ENCODE measurements around the gene SPAM1. TPM values are rescaled to one million over a fixed set of nuclear protein-coding genes. Genes with fewer than 3 reads are reported as not detected.

SPAM1 gene, protein sequence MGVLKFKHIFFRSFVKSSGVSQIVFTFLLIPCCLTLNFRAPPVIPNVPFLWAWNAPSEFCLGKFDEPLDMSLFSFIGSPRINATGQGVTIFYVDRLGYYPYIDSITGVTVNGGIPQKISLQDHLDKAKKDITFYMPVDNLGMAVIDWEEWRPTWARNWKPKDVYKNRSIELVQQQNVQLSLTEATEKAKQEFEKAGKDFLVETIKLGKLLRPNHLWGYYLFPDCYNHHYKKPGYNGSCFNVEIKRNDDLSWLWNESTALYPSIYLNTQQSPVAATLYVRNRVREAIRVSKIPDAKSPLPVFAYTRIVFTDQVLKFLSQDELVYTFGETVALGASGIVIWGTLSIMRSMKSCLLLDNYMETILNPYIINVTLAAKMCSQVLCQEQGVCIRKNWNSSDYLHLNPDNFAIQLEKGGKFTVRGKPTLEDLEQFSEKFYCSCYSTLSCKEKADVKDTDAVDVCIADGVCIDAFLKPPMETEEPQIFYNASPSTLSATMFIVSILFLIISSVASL
- total RNA-seq (2021) (not detected in 3 replicates), Bru-seq, nascent RNA (percentile 10 among the genes with signal in this experiment)
- long read RNA-seq, experiment 1, partial matches to known transcripts, result 0 of 1 reads
- long read RNA-seq, experiment 1, other reads (novel, unspliced or antisense), result 1 of 1 reads
- long read RNA-seq, experiment 2, result 0 reads
- long read RNA-seq, experiment 3, partial matches to known transcripts, result 0 of 2 reads
- long read RNA-seq, experiment 3, other reads (novel, unspliced or antisense), result 2 of 2 reads

DNA sequence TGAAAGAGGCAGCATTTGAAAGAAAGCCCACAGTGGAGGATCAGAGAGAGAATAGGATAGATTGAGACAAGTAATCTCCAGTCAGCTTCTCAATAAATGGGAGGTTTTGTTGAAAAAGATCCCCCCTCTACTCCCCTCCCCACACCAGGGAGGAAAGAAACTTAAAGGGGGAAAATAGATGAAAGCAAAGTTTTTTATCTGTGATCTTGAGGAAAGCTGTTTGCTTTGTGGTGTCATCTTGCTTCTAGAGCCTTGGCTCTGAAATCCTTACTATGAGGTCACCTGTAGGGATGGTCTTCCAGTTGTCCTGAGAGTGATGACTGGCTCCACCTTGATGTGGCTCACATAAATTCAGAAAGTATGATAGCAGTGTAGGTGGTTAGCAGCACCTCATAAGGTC is at the start of gene SPAM1:
Gene SPAM1, plus strand, starts transcription at position 301 of the 400 bp plus-strand sequence. CDS start 28,330 bp downstream, outside the sequence.
- peaks cover 21% of the 10 kb centered on the region for H3K4me1 Mint-ChIP-seq
- no peak within 1 kb of the TSS for H3K4me3 Mint-ChIP-seq
- DNase-seq (ENCODE audit: low spot score) (no peak), ATAC-seq (no peak)
- TF ChIP-seq ZNF317 (CRISPR knock-in tag; IDR thresholded peaks at IDR 0.05; ENCODE audit: borderline replicate concordance, low read depth) (no peak), KAT7 (CRISPR knock-in tag; IDR thresholded peaks at IDR 0.05; ENCODE audit: borderline replicate concordance) (no peak), ZNF671 (CRISPR knock-in tag; IDR thresholded peaks at IDR 0.05) (no peak), ZNF423 (CRISPR knock-in tag; IDR thresholded peaks at IDR 0.05) (no peak), GRHL2 (CRISPR knock-in tag; IDR thresholded peaks at IDR 0.05; ENCODE audit: insufficient replicate concordance, severe bottlenecking) (no peak)
- TF ChIP-seq, protein P1, sequence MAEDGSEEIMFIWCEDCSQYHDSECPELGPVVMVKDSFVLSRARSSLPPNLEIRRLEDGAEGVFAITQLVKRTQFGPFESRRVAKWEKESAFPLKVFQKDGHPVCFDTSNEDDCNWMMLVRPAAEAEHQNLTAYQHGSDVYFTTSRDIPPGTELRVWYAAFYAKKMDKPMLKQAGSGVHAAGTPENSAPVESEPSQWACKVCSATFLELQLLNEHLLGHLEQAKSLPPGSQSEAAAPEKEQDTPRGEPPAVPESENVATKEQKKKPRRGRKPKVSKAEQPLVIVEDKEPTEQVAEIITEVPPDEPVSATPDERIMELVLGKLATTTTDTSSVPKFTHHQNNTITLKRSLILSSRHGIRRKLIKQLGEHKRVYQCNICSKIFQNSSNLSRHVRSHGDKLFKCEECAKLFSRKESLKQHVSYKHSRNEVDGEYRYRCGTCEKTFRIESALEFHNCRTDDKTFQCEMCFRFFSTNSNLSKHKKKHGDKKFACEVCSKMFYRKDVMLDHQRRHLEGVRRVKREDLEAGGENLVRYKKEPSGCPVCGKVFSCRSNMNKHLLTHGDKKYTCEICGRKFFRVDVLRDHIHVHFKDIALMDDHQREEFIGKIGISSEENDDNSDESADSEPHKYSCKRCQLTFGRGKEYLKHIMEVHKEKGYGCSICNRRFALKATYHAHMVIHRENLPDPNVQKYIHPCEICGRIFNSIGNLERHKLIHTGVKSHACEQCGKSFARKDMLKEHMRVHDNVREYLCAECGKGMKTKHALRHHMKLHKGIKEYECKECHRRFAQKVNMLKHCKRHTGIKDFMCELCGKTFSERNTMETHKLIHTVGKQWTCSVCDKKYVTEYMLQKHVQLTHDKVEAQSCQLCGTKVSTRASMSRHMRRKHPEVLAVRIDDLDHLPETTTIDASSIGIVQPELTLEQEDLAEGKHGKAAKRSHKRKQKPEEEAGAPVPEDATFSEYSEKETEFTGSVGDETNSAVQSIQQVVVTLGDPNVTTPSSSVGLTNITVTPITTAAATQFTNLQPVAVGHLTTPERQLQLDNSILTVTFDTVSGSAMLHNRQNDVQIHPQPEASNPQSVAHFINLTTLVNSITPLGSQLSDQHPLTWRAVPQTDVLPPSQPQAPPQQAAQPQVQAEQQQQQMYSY (CRISPR knock-in tag; IDR thresholded peaks at IDR 0.05), result no peak
- TF ChIP-seq, protein P2, sequence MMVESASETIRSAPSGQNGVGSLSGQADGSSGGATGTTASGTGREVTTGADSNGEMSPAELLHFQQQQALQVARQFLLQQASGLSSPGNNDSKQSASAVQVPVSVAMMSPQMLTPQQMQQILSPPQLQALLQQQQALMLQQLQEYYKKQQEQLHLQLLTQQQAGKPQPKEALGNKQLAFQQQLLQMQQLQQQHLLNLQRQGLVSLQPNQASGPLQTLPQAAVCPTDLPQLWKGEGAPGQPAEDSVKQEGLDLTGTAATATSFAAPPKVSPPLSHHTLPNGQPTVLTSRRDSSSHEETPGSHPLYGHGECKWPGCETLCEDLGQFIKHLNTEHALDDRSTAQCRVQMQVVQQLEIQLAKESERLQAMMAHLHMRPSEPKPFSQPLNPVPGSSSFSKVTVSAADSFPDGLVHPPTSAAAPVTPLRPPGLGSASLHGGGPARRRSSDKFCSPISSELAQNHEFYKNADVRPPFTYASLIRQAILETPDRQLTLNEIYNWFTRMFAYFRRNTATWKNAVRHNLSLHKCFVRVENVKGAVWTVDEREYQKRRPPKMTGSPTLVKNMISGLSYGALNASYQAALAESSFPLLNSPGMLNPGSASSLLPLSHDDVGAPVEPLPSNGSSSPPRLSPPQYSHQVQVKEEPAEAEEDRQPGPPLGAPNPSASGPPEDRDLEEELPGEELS (CRISPR knock-in tag; IDR thresholded peaks at IDR 0.05), result no peak
- no peak within 1 kb of the TSS for H3K27ac Mint-ChIP-seq
- ChIA-PET POLR2A (no interaction called here), CTCF (no interaction called here)
- H3K9me3 Mint-ChIP-seq, result peaks cover 17% of the 10 kb centered on the region
- peaks cover 5% of the 10 kb centered on the region; the same call in 1 of the 2 replicates for H3K36me3 Mint-ChIP-seq
- no peaks in the 10 kb centered on the region for H3K27me3 Mint-ChIP-seq (ENCODE audit: low read depth)

DNA sequence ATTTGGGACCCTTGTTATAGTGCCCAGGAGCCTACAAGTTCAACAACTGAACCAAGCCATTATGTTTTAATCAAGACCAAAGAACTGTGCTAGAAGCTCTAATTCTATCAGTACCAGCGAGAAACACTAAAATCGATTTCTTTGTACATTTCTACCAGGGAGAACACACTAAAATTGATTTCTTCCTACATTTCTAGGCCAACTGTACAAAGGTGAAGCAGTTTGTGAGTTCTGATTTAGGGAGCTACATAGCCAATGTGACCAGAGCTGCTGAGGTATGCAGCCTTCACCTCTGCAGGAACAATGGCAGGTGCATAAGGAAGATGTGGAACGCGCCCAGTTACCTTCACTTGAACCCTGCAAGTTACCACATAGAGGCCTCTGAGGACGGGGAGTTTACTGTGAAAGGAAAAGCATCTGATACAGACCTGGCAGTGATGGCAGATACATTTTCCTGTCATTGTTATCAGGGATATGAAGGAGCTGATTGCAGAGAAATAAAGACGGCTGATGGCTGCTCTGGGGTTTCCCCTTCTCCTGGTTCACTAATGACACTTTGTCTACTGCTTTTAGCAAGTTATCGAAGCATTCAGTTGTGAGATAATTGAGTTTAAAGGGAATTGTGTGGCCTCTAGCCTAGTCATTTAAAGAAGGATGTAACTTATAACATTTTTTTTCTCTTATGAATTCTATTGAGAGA is 48.3 kb upstream of the SPAM1 start:
- ChIA-PET POLR2A (no interaction called here), CTCF (interaction anchor here (0.5 to 0.6 kb wide), 2 partner anchors 292 to 1199 kb away, joined by 3 read pairs; no protein-coding TSS in a partner anchor)
- H3K9me3 Mint-ChIP-seq, result no peaks in the 10 kb centered on the region
- no peak for ATAC-seq
- DNase-seq (ENCODE audit: low spot score), result no peak
- H3K4me1 Mint-ChIP-seq, result peaks cover 9% of the 10 kb centered on the region; the same call in 1 of the 2 replicates
- H3K4me3 Mint-ChIP-seq, result no peak overlapping the region
- H3K36me3 Mint-ChIP-seq, result no peaks in the 10 kb centered on the region
- no peaks in the 10 kb centered on the region for H3K27me3 Mint-ChIP-seq (ENCODE audit: low read depth)
- H3K27ac Mint-ChIP-seq, result no peak overlapping the region
- TF ChIP-seq RORB (CRISPR knock-in tag; IDR thresholded peaks at IDR 0.05), result no peak
- TF ChIP-seq TP53 (CRISPR knock-in tag; IDR thresholded peaks at IDR 0.05), result no peak
- TF ChIP-seq ESRRA (CRISPR knock-in tag; IDR thresholded peaks at IDR 0.05; ENCODE audit: borderline replicate concordance), result no peak
- TF ChIP-seq CBFB (CRISPR knock-in tag; IDR thresholded peaks at IDR 0.05; ENCODE audit: low read depth), result no peak
- TF ChIP-seq MXD4 (CRISPR knock-in tag; IDR thresholded peaks at IDR 0.05; ENCODE audit: borderline replicate concordance), result no peak
- no peak for TF ChIP-seq ZNF317 (CRISPR knock-in tag; IDR thresholded peaks at IDR 0.05; ENCODE audit: borderline replicate concordance, low read depth)
- TF ChIP-seq ZNF232 (CRISPR knock-in tag; IDR thresholded peaks at IDR 0.05), result no peak
- TF ChIP-seq EMX1 (CRISPR knock-in tag; IDR thresholded peaks at IDR 0.05), result no peak
- TF ChIP-seq, protein P3, sequence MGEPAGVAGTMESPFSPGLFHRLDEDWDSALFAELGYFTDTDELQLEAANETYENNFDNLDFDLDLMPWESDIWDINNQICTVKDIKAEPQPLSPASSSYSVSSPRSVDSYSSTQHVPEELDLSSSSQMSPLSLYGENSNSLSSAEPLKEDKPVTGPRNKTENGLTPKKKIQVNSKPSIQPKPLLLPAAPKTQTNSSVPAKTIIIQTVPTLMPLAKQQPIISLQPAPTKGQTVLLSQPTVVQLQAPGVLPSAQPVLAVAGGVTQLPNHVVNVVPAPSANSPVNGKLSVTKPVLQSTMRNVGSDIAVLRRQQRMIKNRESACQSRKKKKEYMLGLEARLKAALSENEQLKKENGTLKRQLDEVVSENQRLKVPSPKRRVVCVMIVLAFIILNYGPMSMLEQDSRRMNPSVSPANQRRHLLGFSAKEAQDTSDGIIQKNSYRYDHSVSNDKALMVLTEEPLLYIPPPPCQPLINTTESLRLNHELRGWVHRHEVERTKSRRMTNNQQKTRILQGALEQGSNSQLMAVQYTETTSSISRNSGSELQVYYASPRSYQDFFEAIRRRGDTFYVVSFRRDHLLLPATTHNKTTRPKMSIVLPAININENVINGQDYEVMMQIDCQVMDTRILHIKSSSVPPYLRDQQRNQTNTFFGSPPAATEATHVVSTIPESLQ (CRISPR knock-in tag; IDR thresholded peaks at IDR 0.05), result no peak
- no peak for TF ChIP-seq SOX15 (CRISPR knock-in tag; IDR thresholded peaks at IDR 0.05)
- no peak for TF ChIP-seq RELA (CRISPR knock-in tag; IDR thresholded peaks at IDR 0.05; ENCODE audit: borderline replicate concordance)
- TF ChIP-seq, protein P4, sequence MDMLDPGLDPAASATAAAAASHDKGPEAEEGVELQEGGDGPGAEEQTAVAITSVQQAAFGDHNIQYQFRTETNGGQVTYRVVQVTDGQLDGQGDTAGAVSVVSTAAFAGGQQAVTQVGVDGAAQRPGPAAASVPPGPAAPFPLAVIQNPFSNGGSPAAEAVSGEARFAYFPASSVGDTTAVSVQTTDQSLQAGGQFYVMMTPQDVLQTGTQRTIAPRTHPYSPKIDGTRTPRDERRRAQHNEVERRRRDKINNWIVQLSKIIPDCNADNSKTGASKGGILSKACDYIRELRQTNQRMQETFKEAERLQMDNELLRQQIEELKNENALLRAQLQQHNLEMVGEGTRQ (CRISPR knock-in tag; IDR thresholded peaks at IDR 0.05), result no peak
- no peak for TF ChIP-seq CREM (CRISPR knock-in tag; IDR thresholded peaks at IDR 0.05)
- TF ChIP-seq, protein P5, sequence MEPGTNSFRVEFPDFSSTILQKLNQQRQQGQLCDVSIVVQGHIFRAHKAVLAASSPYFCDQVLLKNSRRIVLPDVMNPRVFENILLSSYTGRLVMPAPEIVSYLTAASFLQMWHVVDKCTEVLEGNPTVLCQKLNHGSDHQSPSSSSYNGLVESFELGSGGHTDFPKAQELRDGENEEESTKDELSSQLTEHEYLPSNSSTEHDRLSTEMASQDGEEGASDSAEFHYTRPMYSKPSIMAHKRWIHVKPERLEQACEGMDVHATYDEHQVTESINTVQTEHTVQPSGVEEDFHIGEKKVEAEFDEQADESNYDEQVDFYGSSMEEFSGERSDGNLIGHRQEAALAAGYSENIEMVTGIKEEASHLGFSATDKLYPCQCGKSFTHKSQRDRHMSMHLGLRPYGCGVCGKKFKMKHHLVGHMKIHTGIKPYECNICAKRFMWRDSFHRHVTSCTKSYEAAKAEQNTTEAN (CRISPR knock-in tag; IDR thresholded peaks at IDR 0.05), result no peak
- TF ChIP-seq, protein P6, sequence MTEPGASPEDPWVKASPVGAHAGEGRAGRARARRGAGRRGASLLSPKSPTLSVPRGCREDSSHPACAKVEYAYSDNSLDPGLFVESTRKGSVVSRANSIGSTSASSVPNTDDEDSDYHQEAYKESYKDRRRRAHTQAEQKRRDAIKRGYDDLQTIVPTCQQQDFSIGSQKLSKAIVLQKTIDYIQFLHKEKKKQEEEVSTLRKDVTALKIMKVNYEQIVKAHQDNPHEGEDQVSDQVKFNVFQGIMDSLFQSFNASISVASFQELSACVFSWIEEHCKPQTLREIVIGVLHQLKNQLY (CRISPR knock-in tag; IDR thresholded peaks at IDR 0.05), result no peak
- TF ChIP-seq SP1 (CRISPR knock-in tag; conservative IDR thresholded peaks at IDR 0.05), result no peak

All from WTC11 (cell line).